WI38 (cell line): Measurements from ENCODE around the gene ERFL.
"Not testable (repeated sequence)": the region's sequence is repeated elsewhere in the genome, so short reads cannot be mapped to it uniquely, and the experiment has no call there.

Experiments
- H3K4me3 ChIP-seq: 2 replicates; pipeline ENCODE4 v1.5.1; 2011; ENCODE audit warnings: low read depth, mild to moderate bottlenecking, control low read depth, low read length
- TF ChIP-seq, protein P1 (sequence below): IDR thresholded peaks from 2 replicates; pipeline ENCODE4 v1.5.1; 2012; ENCODE audit warnings: low read depth, mild to moderate bottlenecking, control low read depth, low read length

ERFL gene

DNA sequence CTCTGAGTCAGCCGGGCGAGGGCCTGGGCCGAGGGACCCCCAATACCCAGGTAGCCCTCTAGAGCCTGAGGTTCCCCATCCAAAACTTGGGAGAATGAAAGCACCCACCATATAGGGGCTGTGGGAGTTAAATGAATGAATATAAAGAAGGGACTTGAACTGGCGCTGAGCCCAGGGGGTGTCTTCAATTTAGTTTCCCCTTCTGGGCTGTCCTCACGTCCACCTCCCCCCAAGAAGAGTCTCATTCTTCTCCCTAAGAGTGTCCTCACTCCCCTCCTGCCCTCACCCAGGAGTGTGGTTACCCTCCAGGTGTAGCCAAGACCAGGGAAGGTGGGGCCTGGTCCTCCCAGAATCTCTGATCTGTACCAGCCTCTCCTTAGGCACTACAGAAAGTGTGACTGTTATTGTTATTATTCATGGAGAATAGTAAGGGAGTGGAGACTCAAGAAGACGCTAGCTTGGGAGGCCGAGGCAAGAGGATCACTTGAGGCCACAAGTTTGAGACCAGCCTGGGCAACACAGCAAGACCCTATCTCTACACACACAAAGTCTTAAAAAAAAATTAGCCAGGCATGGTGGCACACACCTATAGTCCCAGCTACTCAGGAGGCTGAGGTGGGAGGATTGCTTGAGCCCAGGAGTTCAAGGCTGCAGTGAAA is 48.5 kb downstream of the ERFL start:
- no peak overlapping the region for H3K4me3 ChIP-seq
- TF ChIP-seq, protein P1, sequence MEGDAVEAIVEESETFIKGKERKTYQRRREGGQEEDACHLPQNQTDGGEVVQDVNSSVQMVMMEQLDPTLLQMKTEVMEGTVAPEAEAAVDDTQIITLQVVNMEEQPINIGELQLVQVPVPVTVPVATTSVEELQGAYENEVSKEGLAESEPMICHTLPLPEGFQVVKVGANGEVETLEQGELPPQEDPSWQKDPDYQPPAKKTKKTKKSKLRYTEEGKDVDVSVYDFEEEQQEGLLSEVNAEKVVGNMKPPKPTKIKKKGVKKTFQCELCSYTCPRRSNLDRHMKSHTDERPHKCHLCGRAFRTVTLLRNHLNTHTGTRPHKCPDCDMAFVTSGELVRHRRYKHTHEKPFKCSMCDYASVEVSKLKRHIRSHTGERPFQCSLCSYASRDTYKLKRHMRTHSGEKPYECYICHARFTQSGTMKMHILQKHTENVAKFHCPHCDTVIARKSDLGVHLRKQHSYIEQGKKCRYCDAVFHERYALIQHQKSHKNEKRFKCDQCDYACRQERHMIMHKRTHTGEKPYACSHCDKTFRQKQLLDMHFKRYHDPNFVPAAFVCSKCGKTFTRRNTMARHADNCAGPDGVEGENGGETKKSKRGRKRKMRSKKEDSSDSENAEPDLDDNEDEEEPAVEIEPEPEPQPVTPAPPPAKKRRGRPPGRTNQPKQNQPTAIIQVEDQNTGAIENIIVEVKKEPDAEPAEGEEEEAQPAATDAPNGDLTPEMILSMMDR, result no peak

DNA sequence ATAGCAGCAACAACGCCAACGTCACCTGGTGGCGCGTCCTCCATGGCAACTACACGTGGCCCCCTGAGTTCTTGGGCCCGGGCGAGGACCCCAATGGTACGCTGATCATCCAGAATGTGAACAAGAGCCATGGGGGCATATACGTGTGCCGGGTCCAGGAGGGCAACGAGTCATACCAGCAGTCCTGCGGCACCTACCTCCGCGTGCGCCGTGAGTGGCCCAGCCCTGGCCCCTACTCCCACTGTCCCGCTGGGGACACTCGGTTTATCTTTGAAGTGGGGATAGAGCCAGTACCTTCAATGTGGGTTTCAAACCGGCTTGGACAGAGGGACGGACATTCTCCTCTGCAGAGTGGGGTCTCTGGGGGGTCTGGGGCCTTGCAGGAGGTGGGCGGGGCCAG is 49.2 kb downstream of the ERFL start:
- TF ChIP-seq, protein P1, result no peak
- no peak overlapping the region for H3K4me3 ChIP-seq

DNA sequence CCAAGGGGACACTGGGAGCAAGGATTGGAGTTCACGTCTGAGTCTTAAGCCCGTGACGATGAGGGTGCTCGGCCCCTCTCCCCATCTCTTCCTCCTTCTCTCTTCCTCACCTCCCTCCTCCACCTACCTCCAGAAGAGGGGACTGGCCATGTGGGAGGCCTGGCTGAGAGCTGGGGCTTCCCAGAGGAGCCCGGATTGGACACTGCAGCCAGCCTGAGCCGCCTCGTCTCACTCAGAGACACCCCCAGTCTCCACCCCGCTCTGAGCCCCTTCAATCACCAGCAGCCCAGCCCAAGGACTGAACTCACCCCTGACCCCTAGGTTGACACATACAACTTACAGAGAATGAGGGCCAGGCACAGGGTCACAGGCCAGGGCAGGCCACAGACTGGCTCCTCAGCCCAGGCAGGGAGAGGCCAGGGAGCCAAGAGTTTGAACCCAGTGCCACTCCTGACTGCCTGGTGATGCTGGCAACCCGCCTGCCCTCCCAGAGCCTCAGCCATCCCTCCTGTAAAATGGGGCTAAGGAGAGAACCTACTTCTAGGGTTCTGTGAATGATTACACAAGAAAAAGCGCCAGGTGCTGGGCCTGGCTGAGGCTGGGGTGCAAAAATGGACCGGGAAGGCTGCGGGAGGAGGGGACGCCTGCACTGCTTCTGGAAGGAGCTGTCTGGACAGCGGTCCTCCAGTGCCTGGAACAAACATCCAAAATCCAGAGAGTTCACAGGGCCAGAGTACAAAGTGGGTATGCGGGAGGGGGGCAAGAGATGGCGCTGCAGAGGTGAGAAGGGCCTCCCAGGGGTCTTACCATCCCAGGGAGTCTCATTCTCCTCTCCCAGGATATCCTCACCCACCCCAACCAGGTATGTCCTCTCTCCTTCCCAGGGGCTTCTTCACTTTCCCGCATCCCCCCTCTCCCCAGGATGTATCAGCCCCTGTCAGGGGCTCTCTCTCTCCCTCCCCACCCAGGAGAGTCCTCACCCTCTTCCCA is 50.0 kb downstream of the ERFL start:
- TF ChIP-seq, protein P1, result no peak

DNA sequence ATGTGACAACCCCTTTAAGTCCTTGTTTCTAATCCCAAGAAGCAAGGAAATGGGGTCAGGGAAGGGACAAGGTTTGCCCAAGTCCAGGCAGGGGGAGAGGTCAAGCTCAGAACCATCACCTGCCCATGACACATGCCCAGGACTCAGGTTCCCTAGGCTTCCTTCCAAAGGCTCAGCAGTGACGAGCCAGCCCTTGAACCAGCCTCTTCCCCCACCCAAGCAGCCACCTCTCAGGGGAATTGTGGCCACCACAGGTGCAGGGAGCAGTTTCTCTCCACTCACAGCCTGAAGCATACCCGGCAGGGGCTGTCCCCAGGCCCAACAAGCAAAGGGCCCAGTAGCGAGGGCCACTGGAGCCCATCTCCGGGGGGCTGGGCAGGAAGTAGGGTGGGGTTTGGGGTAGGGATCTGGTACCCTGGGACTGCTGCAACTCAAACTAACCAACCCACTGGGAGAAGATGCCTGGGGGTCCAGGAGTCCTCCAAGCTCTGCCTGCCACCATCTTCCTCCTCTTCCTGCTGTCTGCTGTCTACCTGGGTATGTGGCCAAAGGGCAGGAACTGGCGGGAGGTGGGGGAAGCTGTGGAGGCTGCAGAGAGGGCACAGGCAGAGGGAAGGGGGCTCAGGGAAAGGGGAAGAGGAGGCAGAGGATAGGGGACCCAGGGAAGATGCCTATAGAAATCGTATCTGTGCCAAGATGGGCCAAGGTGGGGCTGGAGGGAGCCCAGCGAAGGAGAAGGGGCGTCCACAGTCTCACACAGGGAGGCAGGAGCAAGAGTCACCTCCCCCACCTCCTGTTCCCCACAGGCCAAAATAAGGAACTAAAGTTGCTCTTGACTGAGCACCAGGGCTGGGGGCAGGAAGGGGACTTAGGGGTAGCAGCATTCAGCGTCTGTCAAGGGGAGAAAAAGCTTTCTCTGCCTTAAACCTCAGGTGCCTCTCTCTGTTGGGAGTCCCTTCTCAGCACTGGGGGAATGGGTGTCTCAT is 51.1 kb downstream of the ERFL start, which contains the start of gene CD79A:
TSS of gene CD79A (plus strand) at position 433 of the 986 bp plus-strand sequence. CDS start at position 459, 26 bp downstream.
- TF ChIP-seq, protein P1, result no peak
- H3K4me3 ChIP-seq, result no peak within 1 kb of the TSS

More for the DNA sequence above, 50.0 kb downstream of the ERFL start:
- H3K4me3 ChIP-seq, result no peak overlapping the region

DNA sequence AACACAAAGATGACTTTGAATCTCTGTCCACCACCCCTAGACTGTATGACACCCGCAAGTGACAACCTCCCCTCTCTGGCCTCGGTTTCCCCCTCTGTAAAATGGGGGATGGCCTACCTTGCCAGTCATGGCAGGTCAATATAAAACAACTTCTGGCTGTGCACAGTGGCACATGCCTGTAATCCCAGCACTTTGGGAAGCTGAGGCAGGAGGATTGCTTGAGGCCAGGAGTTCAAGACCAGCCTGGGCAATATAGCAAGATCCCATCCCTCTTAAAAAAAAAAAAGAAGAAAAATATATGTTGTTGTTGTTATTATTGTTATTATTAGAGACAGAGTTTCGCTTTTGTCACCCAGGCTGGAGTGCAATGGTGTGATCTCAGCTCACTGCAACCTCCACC is 52.3 kb downstream of the ERFL start:
- not testable (repeated sequence) for H3K4me3 ChIP-seq

DNA sequence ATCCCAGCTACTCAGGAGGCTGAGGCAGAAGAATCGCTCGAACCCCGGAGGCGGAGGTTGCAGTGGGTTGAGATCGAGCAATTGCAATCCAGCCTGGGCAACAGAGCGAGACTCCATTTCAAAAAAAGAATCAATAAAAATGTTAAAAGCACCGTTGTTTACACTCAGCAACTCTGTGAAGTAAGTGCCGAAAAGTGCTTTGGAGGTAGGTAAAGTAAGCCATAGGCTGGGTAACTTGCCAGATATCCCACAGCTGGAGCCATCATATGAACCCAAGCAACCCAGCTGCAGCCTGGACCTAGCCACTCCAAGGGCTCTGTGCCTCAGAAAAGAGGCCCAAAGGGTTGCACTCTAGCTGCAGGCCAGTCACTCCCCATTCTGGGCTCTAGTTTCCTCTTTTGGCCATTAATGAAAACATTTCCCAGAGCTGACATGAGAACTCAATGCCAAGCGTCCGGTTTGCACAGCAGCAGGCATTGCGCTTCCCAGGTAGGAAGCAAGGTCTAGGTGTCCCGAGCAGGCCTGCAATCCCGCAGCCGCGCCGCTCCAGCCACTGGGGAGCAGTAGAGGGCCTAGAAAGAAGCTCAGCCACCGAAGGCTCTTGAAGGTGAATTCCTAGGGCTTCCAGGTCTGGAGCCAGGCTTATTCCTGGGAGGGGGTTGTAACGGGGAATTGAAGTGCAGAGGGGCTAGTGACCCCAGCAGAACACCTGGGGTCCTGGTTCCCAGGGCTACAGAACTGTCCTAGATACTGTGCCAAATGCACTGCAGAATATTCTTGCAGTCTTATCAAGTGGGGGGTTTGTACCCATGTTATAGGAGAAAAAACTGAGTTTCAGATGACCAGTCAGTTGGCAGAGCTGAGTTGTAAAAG is 55.2 kb downstream of the ERFL start:
- TF ChIP-seq, protein P1, result peak; percentile 76
- no peak overlapping the region for H3K4me3 ChIP-seq
